ENCODE measurements around the gene TBCC. TPM values are rescaled to one million over a fixed set of nuclear protein-coding genes. Genes with fewer than 3 reads are reported as not detected.

TBCC gene
- total and polyA plus RNA-seq, 10 of the 15 experiments (the other 5 are each of a cell fraction or from before 2014, with no cell fraction given), result 2.5 to 41.9 (median 20.3) TPM

DNA sequence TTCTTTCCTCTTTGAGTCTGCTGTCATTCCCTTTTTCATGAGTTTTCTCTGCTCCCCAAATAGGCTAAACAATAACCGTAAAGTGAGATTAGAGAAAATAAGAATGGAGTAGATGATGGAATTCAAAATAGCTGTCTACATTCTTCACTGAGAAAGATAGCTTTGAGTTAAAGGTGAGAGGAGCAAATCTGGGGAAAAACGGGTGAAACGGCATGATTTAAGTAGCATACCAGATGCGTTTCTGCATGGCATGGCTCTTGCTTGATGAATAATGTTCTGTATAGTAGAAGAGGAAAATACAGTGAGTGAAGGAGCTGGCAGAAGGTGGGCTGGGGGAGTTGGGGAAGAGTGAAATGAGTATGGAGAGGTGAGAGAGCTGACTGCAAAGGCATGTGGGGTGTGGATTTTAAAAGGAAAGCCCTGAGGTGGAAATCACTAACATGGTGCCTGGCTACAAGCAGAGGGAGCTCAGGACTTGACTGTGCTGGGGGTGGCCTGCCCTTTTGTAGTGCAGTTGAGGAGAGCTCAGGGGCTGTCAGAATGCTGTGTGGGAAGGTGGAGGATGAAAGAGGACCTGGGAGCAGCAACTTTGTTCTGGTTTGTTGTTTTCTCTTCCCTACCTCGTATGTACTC lies 44.8 kb upstream of the TBCC start:
- Histone ChIP-seq H3K9ac (ENCODE audit: control insufficient read depth, insufficient read depth, low read length) (no peak overlapping the region; the same call in 1 of the 2 replicates), H4K20me1 (ENCODE audit: control insufficient read depth, insufficient read depth) (no peaks in the 10 kb centered on the region), H3K9me3 (replicated peaks; ENCODE audit: control insufficient read depth, insufficient read depth, low read length) (no peaks in the 10 kb centered on the region), H3K4me1 (ENCODE audit: control insufficient read depth, insufficient read depth, low read length) (peaks cover 27% of the 10 kb centered on the region), H3K79me2 (ENCODE audit: control insufficient read depth, insufficient read depth, low read length) (peaks cover 59% of the 10 kb centered on the region), H3K27me3 (replicated peaks in 1 of 2; ENCODE audit: control insufficient read depth in 2 of 2, insufficient read depth in 2 of 2, low read length in 1 of 2) (no peaks in the 10 kb centered on the region), H3K4me2 (ENCODE audit: control insufficient read depth, insufficient read depth) (peak overlapping the region; percentile 15; the same call in 1 of the 2 replicates), H3K27ac (ENCODE audit: control insufficient read depth, insufficient read depth) (peak overlapping the region; percentile 9), H3K4me3 (no peak overlapping the region), H3K36me3 (ENCODE audit: control insufficient read depth in 2 of 2, insufficient read depth in 2 of 2, low read length in 1 of 2) (peaks cover 0 to 5% of the 10 kb centered on the region in 2 experiments; a peak in 2 of 4 replicates), H2AFZ (ENCODE audit: control insufficient read depth, low read depth, low read length) (no peak overlapping the region)
- 74% methylated on average over 5 of the region's 5 CpGs for WGBS (ENCODE audit: insufficient coverage, insufficient replicate concordance, low lambda C conversion rate, missing lambda C conversion rate)
- FAIRE-seq (no peak), DNase-seq (ENCODE audit: low read depth, low spot score) (no peak), ATAC-seq (peak; percentile 35)
- intact Hi-C loops (cut with micrococcal nuclease; ENCODE audit: unreplicated experiment), result no loop called here
- ChIA-PET SMC1A (ENCODE audit: uncharacterized antibody, unreplicated experiment) (interaction anchor here (0.7 to 7.7 kb wide), 8 partner anchors 9 to 219 kb away, joined by 3 to 62 read pairs (median 5); partner anchors contain the start of gene BICRAL), POLR2A (interaction anchor here (0.6 to 2.3 kb wide), 10 partner anchors 9 to 244 kb away, joined by 3 to 12 read pairs (median 4); partner anchors contain the start of genes BICRAL and TBCC), RAD21 (ENCODE audit: unreplicated experiment) (interaction anchor here (0.8 to 1.5 kb wide), 8 partner anchors 15 to 138 kb away, joined by 3 to 6 read pairs (median 4); partner anchors contain the start of genes CNPY3 and TBCC), CTCF (interaction anchor here (0.5 to 1.5 kb wide), 7 partner anchors 10 to 1726 kb away, joined by 3 to 5 read pairs (median 4); no protein-coding TSS in a partner anchor)
- in situ Hi-C loops (cut with MboI), result no loop called here
- no TSS peak for BruUV-seq (replicated peaks)
- TF ChIP-seq CBX3 (IDR thresholded peaks at IDR 0.05; ENCODE audit: borderline replicate concordance, low read depth), result no peak
- TF ChIP-seq FOXK2 (IDR thresholded peaks at IDR 0.05), result no peak
- TF ChIP-seq MAX (IDR thresholded peaks at IDR 0.05; ENCODE audit: low read depth, low read length), result no peak
- TF ChIP-seq, protein P1, sequence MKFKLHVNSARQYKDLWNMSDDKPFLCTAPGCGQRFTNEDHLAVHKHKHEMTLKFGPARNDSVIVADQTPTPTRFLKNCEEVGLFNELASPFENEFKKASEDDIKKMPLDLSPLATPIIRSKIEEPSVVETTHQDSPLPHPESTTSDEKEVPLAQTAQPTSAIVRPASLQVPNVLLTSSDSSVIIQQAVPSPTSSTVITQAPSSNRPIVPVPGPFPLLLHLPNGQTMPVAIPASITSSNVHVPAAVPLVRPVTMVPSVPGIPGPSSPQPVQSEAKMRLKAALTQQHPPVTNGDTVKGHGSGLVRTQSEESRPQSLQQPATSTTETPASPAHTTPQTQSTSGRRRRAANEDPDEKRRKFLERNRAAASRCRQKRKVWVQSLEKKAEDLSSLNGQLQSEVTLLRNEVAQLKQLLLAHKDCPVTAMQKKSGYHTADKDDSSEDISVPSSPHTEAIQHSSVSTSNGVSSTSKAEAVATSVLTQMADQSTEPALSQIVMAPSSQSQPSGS (IDR thresholded peaks at IDR 0.05; ENCODE audit: low read length), result no peak
